Ectodermal cell (in vitro differentiated cells): ENCODE data around the gene MRPL28.
"Not testable (repeated sequence)": the region's sequence is repeated elsewhere in the genome, so short reads cannot be mapped to it uniquely, and the experiment has no call there.

Source experiments
- H3K27ac ChIP-seq: 2 replicates; pipeline ENCODE4 v1.7.0; 2013; ENCODE audit warnings: mild to moderate bottlenecking, low read depth, low read length; ENCODE audit not compliant: insufficient read depth, poor library complexity, severe bottlenecking
- H3K27me3 ChIP-seq: 2 replicates; pipeline ENCODE4 v1.7.0; 2013; ENCODE audit warnings: mild to moderate bottlenecking, low read length; ENCODE audit not compliant: insufficient read depth, control insufficient read depth, poor library complexity, severe bottlenecking
- H3K36me3 ChIP-seq: one replicate; pipeline ENCODE4 v1.7.0; 2013; ENCODE audit warnings: low read length; ENCODE audit not compliant: control insufficient read depth, insufficient read depth
- H3K4me1 ChIP-seq: one replicate; pipeline ENCODE4 v1.7.0; 2013; ENCODE audit warnings: low read length; ENCODE audit not compliant: control insufficient read depth, insufficient read depth
- H3K4me3 ChIP-seq: 2 replicates; pipeline ENCODE4 v1.7.0; 2013; ENCODE audit warnings: low read depth, low read length, control low read depth; ENCODE audit not compliant: insufficient read depth
- H3K9me3 ChIP-seq: 2 replicates; pipeline ENCODE4 v1.7.0; 2013; ENCODE audit warnings: mild to moderate bottlenecking, low read length, moderate library complexity; ENCODE audit not compliant: control insufficient read depth
- WGBS, 2 experiments: methylation state at CpG; one replicate each; pipeline ENCODE4 v1.1.7; 2013; ENCODE audit warnings: missing lambda C conversion rate in 2 of 2; 5-methylcytosine and 5-hydroxymethylcytosine counted together

The MRPL28 gene

GRCh38 chr16:348495-348894, 21.8 kb downstream of the MRPL28 start:
- not testable (repeated sequence) for H3K4me1 ChIP-seq, H3K36me3 ChIP-seq, H3K9me3 ChIP-seq, H3K4me3 ChIP-seq, H3K27me3 ChIP-seq, H3K27ac ChIP-seq
- 95% methylated on average over 8 to 9 of the region's 10 CpGs for WGBS, 2 experiments

GRCh38 chr16:347203-347602, 23.1 kb downstream of the MRPL28 start:
- Histone ChIP-seq H3K36me3 (peaks cover 8% of the 10 kb centered on the region), H3K27me3 (no peaks in the 10 kb centered on the region), H3K4me3 (no peak overlapping the region), H3K27ac (no peak overlapping the region), H3K4me1 (no peaks in the 10 kb centered on the region), H3K9me3 (no peaks in the 10 kb centered on the region)
- WGBS, 2 experiments = 91 to 94% methylated on average over 6 of the region's 6 CpGs

- WGBS, 2 experiments = 95 to 96% methylated on average over 15 of the region's 15 CpGs
- H3K27ac ChIP-seq = no peak overlapping the region
- H3K9me3 ChIP-seq = no peaks in the 10 kb centered on the region
- H3K4me1 ChIP-seq = no peaks in the 10 kb centered on the region
- no peak overlapping the region for H3K4me3 ChIP-seq
- H3K36me3 ChIP-seq = peaks cover 8% of the 10 kb centered on the region
- H3K27me3 ChIP-seq = no peaks in the 10 kb centered on the region
These were observed 23.8 kb downstream of the MRPL28 start for GRCh38 chr16:346587-346986.

GRCh38 chr16:345772-346171, 24.6 kb downstream of the MRPL28 start:
- no peaks in the 10 kb centered on the region for H3K4me1 ChIP-seq
- no peak overlapping the region for H3K27ac ChIP-seq
- peaks cover 8% of the 10 kb centered on the region for H3K36me3 ChIP-seq
- no peak overlapping the region for H3K4me3 ChIP-seq
- WGBS, 2 experiments = 94 to 96% methylated on average over 11 of the region's 11 CpGs
- H3K9me3 ChIP-seq = no peaks in the 10 kb centered on the region
- H3K27me3 ChIP-seq = no peaks in the 10 kb centered on the region

- Histone ChIP-seq H3K36me3 (peaks cover 8% of the 10 kb centered on the region), H3K9me3 (no peaks in the 10 kb centered on the region), H3K27ac (no peak overlapping the region), H3K4me1 (no peaks in the 10 kb centered on the region), H3K4me3 (no peak overlapping the region), H3K27me3 (no peaks in the 10 kb centered on the region)
- WGBS, 2 experiments = 91 to 92% methylated on average over 18 of the region's 18 CpGs
These were observed 27.7 kb downstream of the MRPL28 start for GRCh38 chr16:342455-343213.

- 92 to 93% methylated on average over 12 of the region's 13 CpGs for WGBS, 2 experiments
- H3K27me3 ChIP-seq, H3K27ac ChIP-seq, H3K36me3 ChIP-seq, H3K4me1 ChIP-seq, H3K9me3 ChIP-seq, H3K4me3 ChIP-seq: not testable (repeated sequence)
These were observed 28.4 kb downstream of the MRPL28 start for GRCh38 chr16:341974-342336.

- H3K4me3 ChIP-seq, H3K27ac ChIP-seq, H3K36me3 ChIP-seq, H3K9me3 ChIP-seq, H3K27me3 ChIP-seq, H3K4me1 ChIP-seq: not testable (repeated sequence)
- WGBS, 2 experiments = 95 to 97% methylated on average over 45 of the region's 47 CpGs
These were observed 29.0 kb downstream of the MRPL28 start for GRCh38 chr16:341095-341973.

GRCh38 chr16:340370-341091, 29.8 kb downstream of the MRPL28 start:
- Histone ChIP-seq H3K27me3 (no peaks in the 10 kb centered on the region), H3K9me3 (no peaks in the 10 kb centered on the region), H3K4me1 (no peaks in the 10 kb centered on the region), H3K36me3 (peaks cover 3% of the 10 kb centered on the region), H3K27ac (no peak overlapping the region), H3K4me3 (no peak overlapping the region)
- 94 to 95% methylated on average over 23 of the region's 23 CpGs for WGBS, 2 experiments

- WGBS, 2 experiments = 94 to 95% methylated on average over 5 of the region's 5 CpGs
- H3K36me3 ChIP-seq = peaks cover 3% of the 10 kb centered on the region
- H3K27ac ChIP-seq = no peak overlapping the region
- H3K4me1 ChIP-seq = no peaks in the 10 kb centered on the region
- no peak overlapping the region for H3K4me3 ChIP-seq
- H3K9me3 ChIP-seq = no peaks in the 10 kb centered on the region
- H3K27me3 ChIP-seq = no peaks in the 10 kb centered on the region
These were observed 30.7 kb downstream of the MRPL28 start for GRCh38 chr16:339680-340079.

GRCh38 chr16:337975-338575, 32.3 kb downstream of the MRPL28 start:
- H3K27me3 ChIP-seq = no peaks in the 10 kb centered on the region
- no peak overlapping the region for H3K4me3 ChIP-seq
- no peak overlapping the region for H3K27ac ChIP-seq
- H3K36me3 ChIP-seq = no peaks in the 10 kb centered on the region
- H3K9me3 ChIP-seq = no peaks in the 10 kb centered on the region
- 91 to 92% methylated on average over 21 of the region's 21 CpGs for WGBS, 2 experiments
- H3K4me1 ChIP-seq = no peaks in the 10 kb centered on the region
